ENCODE data around the gene EXOC2.

DNA sequence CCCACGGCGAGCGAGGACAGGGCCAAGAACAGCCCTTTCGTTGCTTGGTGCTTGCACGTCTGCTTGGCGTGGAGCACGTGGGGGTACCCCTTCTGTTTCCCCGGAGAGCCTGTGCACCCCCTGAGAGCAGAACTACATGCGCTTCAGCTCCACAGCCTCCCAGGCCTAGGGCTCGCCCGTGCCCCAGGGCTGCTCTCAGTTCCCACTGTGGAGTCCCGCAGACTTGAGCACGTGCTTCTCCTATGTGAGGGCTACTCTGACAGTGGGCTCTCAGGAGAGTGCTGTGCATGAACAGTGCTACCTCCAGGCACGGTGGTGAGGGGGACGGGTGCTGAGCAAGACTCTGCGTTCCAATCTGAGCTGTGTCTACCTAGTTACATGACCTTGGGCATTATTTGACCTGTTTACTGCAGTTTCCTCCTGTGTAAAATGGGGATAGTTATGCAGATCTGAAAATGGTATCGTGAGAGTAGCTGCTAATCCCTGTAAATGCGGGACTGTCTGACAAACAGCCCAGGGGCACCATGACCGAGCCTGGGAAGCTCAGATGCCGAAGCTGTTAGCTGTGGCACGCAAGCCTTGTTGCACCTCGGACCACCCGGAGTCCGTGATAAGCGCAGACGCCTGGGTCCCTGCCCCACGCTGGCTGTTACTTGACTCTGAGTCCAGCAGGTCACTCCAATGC, 219.0 kb downstream of the EXOC2 start:
- TF ChIP-seq POLR2A (IDR thresholded peaks at IDR 0.05; ENCODE audit: low read depth, low read length) (no peak), TAF1 (IDR thresholded peaks at IDR 0.05; ENCODE audit: low read depth, low read length) (no peak)
